NCI-H2196 (cell line): ENCODE results near the gene RGCC.
"Not testable (repeated sequence)": the region's sequence is repeated elsewhere in the genome, so short reads cannot be mapped to it uniquely, and the experiment has no call there.

Source experiments
- DNase-seq: peaks from one replicate; lab custom pipeline; 2025; ENCODE audit not compliant: unreplicated experiment; lab: John Stamatoyannopoulos, UW

Gene RGCC

DNA sequence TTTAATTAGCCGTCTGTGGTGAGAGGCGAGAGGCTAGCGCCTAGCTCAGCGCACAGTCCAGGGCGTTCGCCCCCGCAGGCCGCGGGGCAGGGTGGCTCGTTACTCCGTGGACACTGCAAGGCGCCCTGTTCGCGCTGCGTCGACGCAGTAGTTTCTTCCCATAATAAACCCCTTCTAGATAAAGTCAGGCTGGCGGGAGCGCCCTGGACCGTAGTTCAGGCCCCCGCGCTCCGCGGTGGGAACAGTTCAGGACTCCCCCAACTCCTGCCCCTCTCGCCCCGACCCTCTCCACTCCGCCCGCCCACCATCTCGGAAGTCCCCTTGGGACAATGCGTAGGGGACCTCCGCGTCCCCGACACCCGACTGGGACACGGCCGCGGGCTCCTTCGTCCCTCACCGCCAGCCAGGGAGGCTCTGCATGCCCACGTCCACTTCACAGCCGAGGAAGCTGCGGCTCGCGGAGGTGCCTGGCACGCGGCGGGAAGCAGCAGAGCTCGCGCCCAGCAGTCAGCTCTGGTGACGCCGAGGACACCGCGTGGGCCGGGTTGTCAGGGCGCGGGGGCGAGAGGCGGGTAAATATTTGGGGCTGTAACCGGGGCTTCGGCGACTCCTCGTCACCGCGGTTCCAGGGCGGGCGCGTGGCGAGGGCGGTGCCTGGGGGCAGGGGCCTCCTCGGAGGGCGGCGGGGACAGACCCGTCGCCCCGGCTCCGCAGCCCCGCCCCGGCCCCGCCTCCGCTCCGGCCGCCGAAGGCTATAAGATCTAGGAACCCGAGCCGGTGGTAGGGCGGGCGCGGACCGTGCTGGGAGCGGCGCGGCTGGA is at the start of gene RGCC:
RGCC (plus strand) TSS at position 783 of the 821 bp plus-strand sequence. CDS start 158 bp downstream, outside the sequence.
- peak; percentile 21 for DNase-seq

DNA sequence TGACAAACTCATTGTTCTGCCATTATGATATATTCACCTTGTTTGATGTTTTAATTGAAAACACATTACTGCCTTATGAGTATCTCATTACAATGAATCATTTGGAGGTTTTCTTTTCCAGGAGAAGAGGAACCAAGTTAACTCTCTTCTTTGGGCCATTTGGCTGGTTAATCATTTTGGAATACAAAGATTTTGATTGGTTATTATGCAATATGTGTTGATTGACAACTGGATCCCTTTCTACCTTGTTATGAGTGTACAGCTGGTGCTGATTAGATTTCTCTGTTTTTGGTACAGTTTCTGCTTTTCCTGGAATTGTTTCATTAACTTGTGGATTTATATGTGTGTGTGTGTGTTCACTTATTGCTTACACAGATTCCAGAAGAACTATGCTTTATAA is 49.2 kb upstream of the RGCC start:
- DNase-seq, result no peak

DNA sequence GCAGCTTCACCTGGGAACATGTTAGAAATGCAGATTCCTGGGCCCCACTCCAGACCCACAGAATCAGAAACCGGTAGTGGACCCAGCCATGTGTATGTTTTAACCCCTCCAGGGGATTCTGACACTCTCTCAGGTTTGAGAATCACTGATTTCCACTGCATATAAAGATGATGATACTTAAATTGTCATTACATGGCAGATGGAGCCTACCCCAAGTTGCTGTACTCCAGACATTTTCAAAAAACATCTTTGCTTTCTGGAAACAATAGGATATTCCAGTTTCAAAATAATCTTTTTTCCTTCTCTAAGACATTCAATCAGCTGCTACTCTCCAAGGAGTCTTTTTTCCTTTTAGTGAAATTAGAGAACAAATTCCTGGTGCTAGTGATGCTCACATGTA is 48.6 kb upstream of the RGCC start:
- DNase-seq, result no peak

GRCh38 chr13:41409611-41410010 is 47.7 kb upstream of the RGCC start:
- DNase-seq, result no peak

DNA sequence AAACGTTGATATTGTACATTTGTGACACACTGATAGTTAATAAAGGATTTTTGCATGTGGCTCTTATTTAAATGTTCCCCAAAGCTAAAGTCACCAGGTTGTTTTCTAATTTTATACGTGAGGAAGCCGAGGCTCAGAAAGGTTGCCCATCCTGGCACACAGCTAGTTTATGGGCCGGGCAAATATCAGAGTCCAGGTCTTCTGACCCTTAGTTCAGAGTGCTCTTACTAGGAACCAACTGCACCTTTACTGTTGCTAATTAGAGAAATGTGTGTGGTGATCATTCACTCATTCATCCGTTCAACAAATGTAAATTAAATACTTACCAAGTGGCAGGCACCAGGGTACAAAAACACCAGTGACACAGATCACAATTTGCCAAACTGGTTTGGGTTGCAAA is 46.3 kb upstream of the RGCC start:
- DNase-seq, result no peak

DNA sequence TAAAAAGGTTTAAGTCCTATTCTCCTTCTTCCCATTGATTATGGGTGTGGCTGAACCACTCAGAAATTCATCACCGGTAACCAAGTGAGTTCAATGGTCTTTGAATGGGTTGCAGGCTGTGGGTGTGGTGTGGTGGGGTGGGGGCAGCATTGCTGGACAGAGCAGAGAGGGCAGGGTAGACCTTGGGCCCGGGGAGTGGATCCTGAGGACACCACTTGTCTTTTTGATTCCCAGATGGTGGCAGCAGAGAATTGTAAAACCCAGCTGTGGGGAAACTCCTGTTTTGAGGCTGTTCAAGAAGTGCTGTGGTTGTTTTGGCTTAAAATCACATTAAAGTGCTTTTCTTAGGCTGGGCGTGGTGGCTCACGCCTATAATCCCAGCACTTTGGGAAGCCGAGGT is 45.8 kb upstream of the RGCC start:
- DNase-seq, result no peak

DNA sequence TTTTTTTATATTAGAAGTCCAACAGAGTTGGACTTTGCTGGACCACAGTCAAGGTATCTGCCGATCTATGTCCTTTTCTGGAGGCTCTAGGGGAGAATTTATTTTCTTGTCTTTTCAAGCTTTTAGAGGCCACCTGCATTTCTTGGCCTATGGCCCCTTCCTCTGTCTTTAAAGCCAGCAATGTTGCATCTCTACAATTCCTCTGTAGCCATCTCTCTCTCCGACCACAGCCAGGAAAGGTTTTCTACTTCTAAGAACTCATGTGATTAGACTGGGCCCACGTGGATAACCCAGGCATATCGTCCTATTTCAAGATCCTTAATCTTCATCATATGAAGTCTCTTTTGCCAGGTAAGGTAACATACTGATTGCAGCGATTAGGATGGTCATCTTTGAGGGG is 43.5 kb upstream of the RGCC start:
- DNase-seq, result no peak

GRCh38 chr13:41416276-41416675 is 41.1 kb upstream of the RGCC start:
- no peak for DNase-seq

- DNase-seq, result no peak
These were observed 39.3 kb upstream of the RGCC start for GRCh38 chr13:41418027-41418426.

DNA sequence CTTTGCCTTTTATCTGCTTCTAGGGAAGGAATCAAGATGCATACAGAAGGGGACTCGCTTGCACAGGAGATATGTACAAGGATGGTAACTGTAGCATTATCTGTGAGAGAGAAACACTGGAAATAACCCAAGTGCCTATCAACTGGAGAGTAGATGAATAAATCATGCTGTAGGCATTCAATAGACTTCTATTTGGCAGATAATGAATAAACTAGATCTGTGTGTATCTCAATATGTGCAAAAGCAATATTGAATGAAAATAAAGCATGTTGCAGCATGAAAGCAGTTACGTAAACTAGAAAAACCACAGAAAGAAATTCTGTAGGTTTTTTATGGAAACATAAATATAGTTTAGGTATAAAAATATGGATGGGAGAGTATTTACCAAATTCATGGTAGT is 38.6 kb upstream of the RGCC start:
- no peak for DNase-seq

GRCh38 chr13:41419206-41419605 is 38.1 kb upstream of the RGCC start:
- DNase-seq, result no peak

GRCh38 chr13:41420146-41420545 is 37.2 kb upstream of the RGCC start:
- DNase-seq, result no peak

- DNase-seq, result not testable (repeated sequence)
These were observed 36.0 kb upstream of the RGCC start for GRCh38 chr13:41421330-41421729.

GRCh38 chr13:41421983-41422382 is 35.4 kb upstream of the RGCC start:
- not testable (repeated sequence) for DNase-seq

DNA sequence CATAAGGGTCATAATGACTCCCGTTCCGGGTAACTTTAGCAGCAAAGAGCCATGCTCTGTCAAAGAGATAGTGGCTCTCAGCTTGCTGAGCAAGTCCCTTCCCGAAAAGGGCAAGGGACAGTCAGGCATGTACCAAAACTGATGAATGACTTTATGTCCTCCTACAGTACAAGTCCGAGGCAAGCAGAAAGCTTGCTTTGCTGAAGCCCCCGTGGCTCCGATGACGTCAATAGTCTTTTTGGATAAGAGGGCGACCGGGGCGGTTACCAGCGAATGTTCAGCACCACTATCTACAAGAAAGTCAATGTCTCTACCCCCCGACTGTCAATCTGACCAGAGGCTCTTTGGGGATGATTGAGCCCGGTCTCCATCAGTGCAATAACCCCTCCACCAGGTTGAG is 34.1 kb upstream of the RGCC start:
- not testable (repeated sequence) for DNase-seq

DNA sequence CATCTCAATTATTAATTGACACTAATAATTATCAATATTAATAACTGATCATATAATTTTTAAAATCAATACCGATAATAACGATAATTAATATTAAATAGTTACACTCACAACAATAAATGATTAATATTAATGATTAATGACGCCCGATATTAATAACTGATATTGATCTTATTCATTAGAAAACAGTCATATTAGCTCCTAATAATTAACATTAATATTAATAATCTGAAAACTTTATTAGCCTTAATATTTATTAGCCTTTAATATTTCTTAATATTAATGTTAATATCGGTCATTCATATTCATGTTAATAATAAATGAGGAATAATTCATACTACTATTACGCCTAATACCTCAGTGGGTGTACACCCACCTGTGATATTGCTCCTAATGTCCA is 32.7 kb upstream of the RGCC start:
- not testable (repeated sequence) for DNase-seq

DNA sequence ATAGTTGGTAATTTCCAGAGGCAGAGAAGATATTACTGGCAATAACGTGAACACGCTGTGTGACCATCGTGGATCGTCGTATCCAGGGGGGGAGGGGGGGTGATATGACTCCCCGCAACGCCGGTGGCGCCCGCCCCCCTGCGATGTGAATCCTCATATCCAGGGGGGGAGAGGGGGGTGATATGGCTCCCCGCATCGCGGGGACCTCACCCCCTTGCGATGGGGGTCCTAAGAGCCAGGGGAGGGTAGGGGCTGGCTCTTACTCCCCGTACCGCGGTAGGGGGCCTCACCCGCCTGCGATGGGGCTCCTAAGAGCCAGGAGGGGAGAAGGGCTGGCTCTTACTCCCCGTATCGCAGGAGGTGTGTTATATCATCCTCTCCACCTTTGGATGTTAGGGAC is 31.3 kb upstream of the RGCC start:
- no peak for DNase-seq

GRCh38 chr13:41427666-41428065 is 29.7 kb upstream of the RGCC start:
- no peak for DNase-seq

DNA sequence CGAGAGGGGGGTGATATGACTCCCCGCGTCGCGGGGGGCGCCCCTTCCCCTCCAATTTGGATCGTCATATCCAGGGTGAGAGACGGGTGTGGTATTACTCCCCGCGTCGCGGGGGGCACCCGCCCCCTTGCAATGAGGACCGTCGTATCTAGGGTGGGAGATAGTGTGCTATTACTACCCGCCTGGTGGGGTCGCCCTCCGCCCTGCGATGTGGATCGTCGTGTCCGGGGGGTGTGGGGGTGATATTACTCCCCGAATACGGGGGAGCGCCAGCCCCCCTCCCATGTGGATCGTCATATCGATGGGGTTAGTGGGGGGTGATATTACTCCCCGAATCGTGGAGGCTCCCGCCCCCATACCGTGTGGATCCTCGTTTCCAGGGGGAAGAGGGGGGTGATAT is 29.2 kb upstream of the RGCC start:
- DNase-seq, result no peak

DNA sequence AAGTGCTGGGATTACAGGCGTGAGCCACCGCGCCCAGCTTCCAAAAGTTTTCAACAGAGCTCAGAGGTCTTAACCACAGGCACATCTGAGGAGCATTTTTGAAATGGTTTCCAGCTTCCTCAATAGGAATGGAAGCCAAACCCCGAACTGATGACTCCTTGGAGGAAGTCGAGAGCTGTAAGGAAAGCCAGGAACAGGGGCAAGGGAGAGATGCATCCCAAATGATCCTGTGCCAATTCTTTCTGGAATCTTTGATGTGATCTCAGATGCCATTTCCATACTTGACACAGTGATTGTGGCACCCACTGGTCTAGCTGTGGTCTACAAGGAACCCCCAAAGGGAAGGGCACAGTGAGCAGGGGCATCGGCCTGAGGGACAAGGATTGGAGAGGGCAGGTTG is 23.3 kb upstream of the RGCC start:
- not testable (repeated sequence) for DNase-seq

DNA sequence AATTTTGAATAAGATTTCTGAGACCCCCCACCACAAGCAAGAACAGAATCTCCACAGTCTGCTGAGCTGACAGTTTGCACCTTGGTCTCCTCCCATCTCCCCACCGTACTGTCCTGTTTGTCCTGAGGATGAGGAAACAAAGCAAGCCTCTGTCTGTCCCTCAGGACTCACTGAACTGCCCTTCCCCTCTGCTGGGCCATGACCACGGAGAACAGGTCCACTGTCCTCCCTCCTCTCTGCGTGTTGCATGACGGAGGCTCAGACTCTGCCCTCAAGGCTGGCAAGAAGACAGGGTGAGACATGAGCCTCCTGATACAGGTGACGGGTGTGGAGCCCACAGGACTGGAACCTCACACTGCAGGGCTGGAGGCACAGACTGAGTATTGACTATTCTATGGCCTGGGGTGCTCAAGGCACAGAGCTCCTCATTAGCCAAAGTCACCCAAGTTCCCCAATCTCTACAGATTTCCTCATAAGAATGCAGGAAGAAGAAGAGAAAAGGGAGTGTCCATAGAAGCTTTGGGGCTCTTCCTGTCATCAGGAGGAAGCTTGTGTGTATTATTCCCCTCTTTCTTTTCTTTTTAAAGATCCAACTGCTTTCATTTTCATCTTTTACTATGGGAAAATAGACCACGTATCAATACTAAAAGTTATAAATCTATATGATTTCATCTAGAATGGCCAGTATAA is 22.4 kb upstream of the RGCC start:
- DNase-seq, result no peak

DNA sequence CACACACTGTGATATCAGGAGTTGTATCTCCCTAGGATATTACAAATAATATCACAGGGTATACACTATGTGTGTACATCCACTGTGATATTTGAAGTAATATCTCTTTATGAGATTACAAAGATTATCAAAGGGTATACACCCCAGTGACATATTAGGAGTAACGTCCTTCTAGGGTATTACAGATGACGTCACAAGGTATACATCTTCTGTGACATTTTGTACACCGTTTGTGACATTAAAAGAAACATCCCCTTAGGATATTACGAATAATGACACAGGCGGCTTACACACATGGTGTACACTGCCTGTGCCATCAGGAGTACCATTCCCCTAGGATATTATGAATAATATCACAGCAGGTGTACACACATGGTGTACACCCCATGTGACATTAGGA is 13.4 kb upstream of the RGCC start:
- no peak for DNase-seq

- no peak for DNase-seq
These were observed 4.9 kb upstream of the RGCC start for GRCh38 chr13:41452462-41452861.
